ENCODE data around the gene OGFOD2.

OGFOD2 gene

GRCh38 chr12:123026094-123026853, 51.2 kb downstream of the OGFOD2 start:
- DNase-seq, result no peak
- TF ChIP-seq GATA1 (IDR thresholded peaks at IDR 0.05; ENCODE audit: low read depth, low read length), result no peak
- TF ChIP-seq POLR2A (IDR thresholded peaks at IDR 0.05; ENCODE audit: low read length), result no peak

- DNase-seq, result no peak
- TF ChIP-seq GATA1 (IDR thresholded peaks at IDR 0.05; ENCODE audit: low read depth, low read length) (no peak), POLR2A (IDR thresholded peaks at IDR 0.05; ENCODE audit: low read length) (no peak)
These were observed 52.8 kb downstream of the OGFOD2 start for GRCh38 chr12:123027726-123028445.

DNA sequence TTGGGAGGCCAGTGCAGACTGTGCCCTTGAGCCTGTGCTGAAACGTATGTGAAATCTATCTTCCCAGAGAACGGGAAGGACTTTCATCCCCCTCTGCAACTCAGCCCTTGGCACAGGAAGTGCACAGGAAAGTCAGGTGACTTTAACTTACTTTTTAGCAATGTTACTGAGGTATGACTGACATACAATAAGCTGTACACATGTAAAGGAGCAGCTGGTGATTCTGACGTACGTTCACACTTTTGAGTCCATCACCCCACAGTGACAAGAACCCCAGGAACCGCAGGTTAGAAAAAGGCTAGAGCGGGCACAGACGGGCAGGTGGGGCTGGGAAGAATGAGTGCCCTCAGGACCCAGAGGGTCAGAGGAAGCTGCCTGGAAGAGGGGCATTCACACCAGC, 53.4 kb downstream of the OGFOD2 start:
- no peak for DNase-seq
- no peak for TF ChIP-seq GATA1 (IDR thresholded peaks at IDR 0.05; ENCODE audit: low read depth, low read length)
- no peak for TF ChIP-seq POLR2A (IDR thresholded peaks at IDR 0.05; ENCODE audit: low read length)

- no peak for TF ChIP-seq POLR2A (IDR thresholded peaks at IDR 0.05; ENCODE audit: low read length)
- no peak for DNase-seq
These were observed 54.5 kb downstream of the OGFOD2 start for GRCh38 chr12:123029550-123029949.

Data from erythroblast (primary cell).